ENCODE data around the gene UBE2E2. TPM values are rescaled to one million over a fixed set of nuclear protein-coding genes. Genes with fewer than 3 reads are reported as not detected.

Gene UBE2E2
- total and polyA plus RNA-seq, 4 donors, result 21.5 to 87.5 (median 29.0) TPM

DNA sequence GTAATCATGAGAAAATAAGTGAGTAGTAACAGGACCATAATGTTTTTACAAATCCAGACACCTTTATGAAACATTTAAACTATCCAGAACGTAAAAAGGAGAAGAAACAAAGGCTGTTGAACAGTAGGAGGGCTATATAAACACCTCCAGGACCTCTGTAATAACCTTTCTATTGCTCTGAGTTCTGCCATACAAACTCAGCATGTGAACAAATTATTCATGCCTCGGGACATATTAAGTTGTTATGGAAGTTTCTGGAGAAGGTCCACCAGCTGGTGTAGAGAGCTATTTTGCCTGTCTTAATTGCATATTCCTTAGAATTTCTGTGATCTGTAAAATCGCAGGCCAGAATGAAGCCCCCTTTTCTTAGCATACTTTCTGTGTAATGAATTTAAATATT lies 256.3 kb downstream of the UBE2E2 start:
- H3K4me3 ChIP-seq, result no peak overlapping the region
- ATAC-seq (ENCODE audit: insufficient read depth, low FRiP score) (no peak), DNase-seq (no peak)
- TF ChIP-seq, protein P1, sequence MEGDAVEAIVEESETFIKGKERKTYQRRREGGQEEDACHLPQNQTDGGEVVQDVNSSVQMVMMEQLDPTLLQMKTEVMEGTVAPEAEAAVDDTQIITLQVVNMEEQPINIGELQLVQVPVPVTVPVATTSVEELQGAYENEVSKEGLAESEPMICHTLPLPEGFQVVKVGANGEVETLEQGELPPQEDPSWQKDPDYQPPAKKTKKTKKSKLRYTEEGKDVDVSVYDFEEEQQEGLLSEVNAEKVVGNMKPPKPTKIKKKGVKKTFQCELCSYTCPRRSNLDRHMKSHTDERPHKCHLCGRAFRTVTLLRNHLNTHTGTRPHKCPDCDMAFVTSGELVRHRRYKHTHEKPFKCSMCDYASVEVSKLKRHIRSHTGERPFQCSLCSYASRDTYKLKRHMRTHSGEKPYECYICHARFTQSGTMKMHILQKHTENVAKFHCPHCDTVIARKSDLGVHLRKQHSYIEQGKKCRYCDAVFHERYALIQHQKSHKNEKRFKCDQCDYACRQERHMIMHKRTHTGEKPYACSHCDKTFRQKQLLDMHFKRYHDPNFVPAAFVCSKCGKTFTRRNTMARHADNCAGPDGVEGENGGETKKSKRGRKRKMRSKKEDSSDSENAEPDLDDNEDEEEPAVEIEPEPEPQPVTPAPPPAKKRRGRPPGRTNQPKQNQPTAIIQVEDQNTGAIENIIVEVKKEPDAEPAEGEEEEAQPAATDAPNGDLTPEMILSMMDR (IDR thresholded peaks at IDR 0.05; ENCODE audit: control extremely low read depth, extremely low read depth), result no peak
- 87% methylated on average over 3 of the region's 3 CpGs for WGBS, 2 donors
- H3K27me3 ChIP-seq (ENCODE audit: control insufficient read depth in 3 of 3, insufficient read depth in 3 of 3, low read length in 2 of 3), result no peaks in the 10 kb centered on the region
- H3K9ac ChIP-seq (ENCODE audit: insufficient read depth in 1 of 2, low read length in 2 of 2), result no peak overlapping the region
- H3K36me3 ChIP-seq (ENCODE audit: control insufficient read depth in 4 of 4, insufficient read depth in 4 of 4, low read length in 4 of 4), result no peaks in the 10 kb centered on the region
- H3K4me1 ChIP-seq (ENCODE audit: control insufficient read depth in 5 of 5, insufficient read depth in 5 of 5, low read length in 5 of 5), result peaks cover 0 to 20% (median 6%) of the 10 kb centered on the region in 5 donors
- peaks cover 0 to 8% (median 0%) of the 10 kb centered on the region in 4 donors for H3K9me3 ChIP-seq (ENCODE audit: control insufficient read depth in 4 of 4, insufficient read depth in 3 of 4, low read length in 3 of 4)
- peak overlapping the region in 1 of 2 donors; percentile 45 for H3K27ac ChIP-seq (ENCODE audit: low read depth in 1 of 2, low read length in 1 of 2)

GRCh38 chr3:23459889-23460546 lies 256.9 kb downstream of the UBE2E2 start:
- Histone ChIP-seq H3K27ac (ENCODE audit: low read depth in 1 of 2, low read length in 1 of 2) (peak overlapping the region in 1 of 2 donors; percentile 70), H3K9ac (ENCODE audit: insufficient read depth in 1 of 2, low read length in 2 of 2) (no peak overlapping the region), H3K9me3 (ENCODE audit: control insufficient read depth in 4 of 4, insufficient read depth in 3 of 4, low read length in 3 of 4) (peaks cover 0 to 8% (median 0%) of the 10 kb centered on the region in 4 donors), H3K4me3 (no peak overlapping the region), H3K4me1 (ENCODE audit: control insufficient read depth in 5 of 5, insufficient read depth in 5 of 5, low read length in 5 of 5) (peaks cover 0 to 23% (median 6%) of the 10 kb centered on the region in 5 donors), H3K27me3 (ENCODE audit: control insufficient read depth in 3 of 3, insufficient read depth in 3 of 3, low read length in 2 of 3) (no peaks in the 10 kb centered on the region), H3K36me3 (ENCODE audit: control insufficient read depth in 4 of 4, insufficient read depth in 4 of 4, low read length in 4 of 4) (no peaks in the 10 kb centered on the region)
- DNase-seq (no peak), ATAC-seq (ENCODE audit: insufficient read depth, low FRiP score) (no peak)
- WGBS, 2 donors, result 74 to 84% methylated on average over 4 of the region's 4 CpGs
- TF ChIP-seq, protein P1 (IDR thresholded peaks at IDR 0.05; ENCODE audit: control extremely low read depth, extremely low read depth), result no peak

- Histone ChIP-seq H3K9ac (ENCODE audit: insufficient read depth in 1 of 2, low read length in 2 of 2) (no peak overlapping the region), H3K27ac (ENCODE audit: low read depth in 1 of 2, low read length in 1 of 2) (peak overlapping the region in 1 of 2 donors; percentile 21), H3K4me3 (no peak overlapping the region), H3K4me1 (ENCODE audit: control insufficient read depth in 5 of 5, insufficient read depth in 5 of 5, low read length in 5 of 5) (peaks cover 0 to 23% (median 6%) of the 10 kb centered on the region in 5 donors), H3K36me3 (ENCODE audit: control insufficient read depth in 4 of 4, insufficient read depth in 4 of 4, low read length in 4 of 4) (no peaks in the 10 kb centered on the region), H3K27me3 (ENCODE audit: control insufficient read depth in 3 of 3, insufficient read depth in 3 of 3, low read length in 2 of 3) (no peaks in the 10 kb centered on the region), H3K9me3 (ENCODE audit: control insufficient read depth in 4 of 4, insufficient read depth in 3 of 4, low read length in 3 of 4) (peaks cover 0 to 8% (median 0%) of the 10 kb centered on the region in 4 donors)
- no peak for ATAC-seq (ENCODE audit: insufficient read depth, low FRiP score)
- WGBS, 2 donors, result 91 to 96% methylated on average over 3 of the region's 3 CpGs
- TF ChIP-seq, protein P1 (IDR thresholded peaks at IDR 0.05; ENCODE audit: control extremely low read depth, extremely low read depth), result no peak
- DNase-seq, result no peak
These were observed 257.9 kb downstream of the UBE2E2 start for GRCh38 chr3:23461069-23461468.

All from lung (tissue), 12 donors.